SK-N-SH (cell line): ENCODE results near the gene LRRC39. TPM values are rescaled to one million over a fixed set of nuclear protein-coding genes. Genes with fewer than 3 reads are reported as not detected.
A peak's percentile ranks its signal among the peaks of the same experiment; 100 is the strongest.

ENCODE experiments used
- CTCF ChIA-PET: fragments of 300-600, 350-600 bp; formaldehyde crosslinking; extraction: SDS; loops from one replicate; lab custom pipeline; 2021; lab: Yijun Ruan, JAX
- POLR2A ChIA-PET: fragments of 350-600 bp; sonication (Branson Sonifier 250); formaldehyde crosslinking; extraction: SDS; loops from one replicate; lab custom pipeline; 2020; ENCODE audit warnings: antibody characterized with exemption, inconsistent platforms; lab: Yijun Ruan, JAX
- DNase-seq: peaks from one replicate; pipeline ENCODE4 v3.0.0; 2012
- H2AFZ ChIP-seq: fragments of 200-600 bp; sonication (generic); 2 replicates; pipeline ENCODE4 v1.8.1; 2016; ENCODE audit warnings: antibody characterized with exemption, mild to moderate bottlenecking, low read depth
- H3F3A ChIP-seq: fragments of 200-600 bp; sonication (generic); replicated peaks from 2 replicates; pipeline ENCODE3; 2016; ENCODE audit warnings: antibody characterized with exemption, mild to moderate bottlenecking; ENCODE audit not compliant: insufficient read depth
- H3K27ac ChIP-seq, 2 experiments: fragments of 200-500 bp in 1 of 2; fragments of 200-600 bp in 1 of 2; sonication (Bioruptor generic) in 1 of 2; sonication (generic), shearing (Covaris generic) in 1 of 2; 2 replicates each; pipeline versions ENCODE4 v1.5.1 to v1.6.1; 2014 to 2016; ENCODE audit warnings: low read depth in 2 of 2, inconsistent platforms in 1 of 2, low read length in 1 of 2, mild to moderate bottlenecking in 1 of 2, mixed read lengths in 1 of 2
- H3K27me3 ChIP-seq: fragments of 200-600 bp; sonication (generic), shearing (Covaris generic); 2 replicates; pipeline ENCODE4 v1.6.1; 2016; ENCODE audit warnings: mixed run types; ENCODE audit not compliant: insufficient read depth
- H3K36me3 ChIP-seq, 2 experiments: fragments of 200-500 bp in 1 of 2; fragments of 200-600 bp in 1 of 2; sonication (Bioruptor generic) in 1 of 2; sonication (generic) in 1 of 2; replicated peaks in 1 of 2; 2 replicates each; pipeline versions ENCODE3 to v1.5.1; 2014 to 2016; ENCODE audit warnings: low read length in 1 of 2, mild to moderate bottlenecking in 1 of 2; ENCODE audit not compliant: insufficient read depth in 2 of 2, control insufficient read depth in 1 of 2
- H3K4me1 ChIP-seq, 2 experiments: fragments of 200-500 bp in 1 of 2; fragments of 200-600 bp in 1 of 2; sonication (Bioruptor generic) in 1 of 2; sonication (generic), shearing (Covaris generic) in 1 of 2; 2 replicates each; pipeline versions ENCODE4 v1.5.1 to v1.6.1; 2014 to 2016; ENCODE audit warnings: low read depth in 1 of 2, low read length in 1 of 2, mixed run types in 1 of 2; ENCODE audit not compliant: insufficient read depth in 2 of 2, control insufficient read depth in 1 of 2
- H3K4me2 ChIP-seq: fragments of 200-600 bp; sonication (generic), shearing (Covaris generic); 2 replicates; pipeline ENCODE4 v1.6.1; 2017; ENCODE audit warnings: mixed run types
- H3K4me3 ChIP-seq, 2 experiments: fragments of 200-500 bp in 1 of 2; fragments of 200-600 bp in 1 of 2; sonication (Bioruptor generic) in 1 of 2; sonication (generic), shearing (Covaris generic) in 1 of 2; 2 replicates each; pipeline versions ENCODE4 v1.5.1 to v1.8.1; 2014 to 2016; ENCODE audit warnings: low read depth in 2 of 2, inconsistent platforms in 1 of 2, low read length in 1 of 2, mild to moderate bottlenecking in 1 of 2, mixed read lengths in 1 of 2, moderate library complexity in 1 of 2
- H3K79me2 ChIP-seq: fragments of 200-600 bp; sonication (generic); 2 replicates; pipeline ENCODE4 v1.8.1; 2017; ENCODE audit warnings: mild to moderate bottlenecking; ENCODE audit not compliant: insufficient read depth
- H3K9ac ChIP-seq: fragments of 200-600 bp; sonication (generic); 2 replicates; pipeline ENCODE4 v1.6.1; 2017; ENCODE audit warnings: mixed run types
- H3K9me2 ChIP-seq: fragments of 200-600 bp; sonication (generic); 2 replicates; pipeline ENCODE4 v1.6.1; 2017; ENCODE audit warnings: mixed run types
- H3K9me3 ChIP-seq: fragments of 200-600 bp; sonication (generic); 2 replicates; pipeline ENCODE4 v1.6.1; 2017; ENCODE audit warnings: mixed run types, mild to moderate bottlenecking, moderate library complexity
- H4K20me1 ChIP-seq: fragments of 200-600 bp; sonication (generic); 2 replicates; pipeline ENCODE4 v1.6.1; 2017; ENCODE audit warnings: mild to moderate bottlenecking, mixed run types; ENCODE audit not compliant: insufficient read depth
- ELF1 ChIP-seq: IDR thresholded peaks from 2 replicates; pipeline ENCODE4 v1.4.0; 2012
- EP300 ChIP-seq, 2 experiments: IDR thresholded peaks; 2 replicates each; pipeline versions ENCODE4 v1.4.0 to v1.6.1; 2012; ENCODE audit warnings: borderline replicate concordance in 1 of 2, low read depth in 1 of 2, low read length in 1 of 2
- FOSL2 ChIP-seq: IDR thresholded peaks from 2 replicates; pipeline ENCODE4 v1.4.0; 2012; ENCODE audit warnings: low read depth, mild to moderate bottlenecking, moderate library complexity, borderline replicate concordance
- FOXJ3 ChIP-seq: sonication (generic); formaldehyde crosslinking; IDR thresholded peaks from 2 replicates; pipeline ENCODE4 v1.5.1; 2020; ENCODE audit warnings: mild to moderate bottlenecking, missing genetic modification reagents
- FOXM1 ChIP-seq: IDR thresholded peaks from 2 replicates; pipeline ENCODE4 v1.4.0; 2012; ENCODE audit warnings: low read depth, mild to moderate bottlenecking
- GABPA ChIP-seq: IDR thresholded peaks from 2 replicates; pipeline ENCODE4 v1.4.0; 2012; ENCODE audit warnings: low read depth, mild to moderate bottlenecking
- JUND ChIP-seq: IDR thresholded peaks from 2 replicates; pipeline ENCODE4 v1.4.0; 2012
- MEF2A ChIP-seq: IDR thresholded peaks from 2 replicates; pipeline ENCODE4 v1.4.0; 2012; ENCODE audit warnings: low read depth, borderline replicate concordance
- RCOR1 ChIP-seq: fragments of 150-350 bp; IDR thresholded peaks from 2 replicates; pipeline ENCODE4 v1.6.1; 2017; ENCODE audit warnings: antibody characterized with exemption, low read length
- RXRA ChIP-seq: IDR thresholded peaks from 2 replicates; pipeline ENCODE4 v1.4.0; 2012; ENCODE audit warnings: low read depth, mild to moderate bottlenecking, borderline replicate concordance
- SIN3A ChIP-seq: IDR thresholded peaks from 2 replicates; pipeline ENCODE4 v1.6.1; 2012; ENCODE audit warnings: low read depth, mild to moderate bottlenecking, low read length, moderate library complexity, borderline replicate concordance
- WGBS: methylation state at CpG from one replicate; pipeline ENCODE4 v1.1.6; 2017; ENCODE audit warnings: low lambda C conversion rate; 5-methylcytosine and 5-hydroxymethylcytosine counted together
- polyA plus RNA-seq, 3 experiments: library from polyadenylated mRNA; depleted of rRNA; stranded (reverse); fragments of >200 nt; gene quantifications; 2 replicates each; pipeline ENCODE4 v1.2.3, GENCODE V29; 2012
- TF ChIP-seq, protein P1 (sequence below): IDR thresholded peaks from 2 replicates; pipeline ENCODE4 v1.6.1; 2012; ENCODE audit warnings: mild to moderate bottlenecking, low read depth, low read length, moderate library complexity
- TF ChIP-seq, protein P2 (sequence below): fragments of 200-600 bp; sonication (generic); IDR thresholded peaks from 2 replicates; pipeline ENCODE4 v1.6.1; 2017; ENCODE audit warnings: antibody characterized with exemption, mild to moderate bottlenecking, moderate library complexity
- TF ChIP-seq, protein P3 (sequence below): IDR thresholded peaks from 2 replicates; pipeline ENCODE4 v1.4.0; 2012; ENCODE audit warnings: low read depth, borderline replicate concordance
- TF ChIP-seq, protein P4 (sequence below): fragments of 150-350 bp; IDR thresholded peaks from 2 replicates; pipeline ENCODE4 v1.6.1; 2017; ENCODE audit warnings: antibody characterized with exemption, low read length, low read depth, borderline replicate concordance

Gene LRRC39
- polyA plus RNA-seq, 1 of the 3 experiments (the other 2 are of a cell fraction) = 1.6 TPM

GRCh38 chr1:100164702-100165101 lies 13.4 kb downstream of the LRRC39 start:
- WGBS = 80% methylated on average over 5 of the region's 5 CpGs
- TF ChIP-seq FOSL2 (no peak), SIN3A (no peak), RXRA (no peak), EP300 (IDR thresholded peaks at IDR 0.05; ENCODE audit: borderline replicate concordance in 1 of 2, low read depth in 1 of 2, low read length in 1 of 2) (no peak), ELF1 (no peak), JUND (no peak), RCOR1 (no peak), MEF2A (no peak)
- TF ChIP-seq, protein P1, sequence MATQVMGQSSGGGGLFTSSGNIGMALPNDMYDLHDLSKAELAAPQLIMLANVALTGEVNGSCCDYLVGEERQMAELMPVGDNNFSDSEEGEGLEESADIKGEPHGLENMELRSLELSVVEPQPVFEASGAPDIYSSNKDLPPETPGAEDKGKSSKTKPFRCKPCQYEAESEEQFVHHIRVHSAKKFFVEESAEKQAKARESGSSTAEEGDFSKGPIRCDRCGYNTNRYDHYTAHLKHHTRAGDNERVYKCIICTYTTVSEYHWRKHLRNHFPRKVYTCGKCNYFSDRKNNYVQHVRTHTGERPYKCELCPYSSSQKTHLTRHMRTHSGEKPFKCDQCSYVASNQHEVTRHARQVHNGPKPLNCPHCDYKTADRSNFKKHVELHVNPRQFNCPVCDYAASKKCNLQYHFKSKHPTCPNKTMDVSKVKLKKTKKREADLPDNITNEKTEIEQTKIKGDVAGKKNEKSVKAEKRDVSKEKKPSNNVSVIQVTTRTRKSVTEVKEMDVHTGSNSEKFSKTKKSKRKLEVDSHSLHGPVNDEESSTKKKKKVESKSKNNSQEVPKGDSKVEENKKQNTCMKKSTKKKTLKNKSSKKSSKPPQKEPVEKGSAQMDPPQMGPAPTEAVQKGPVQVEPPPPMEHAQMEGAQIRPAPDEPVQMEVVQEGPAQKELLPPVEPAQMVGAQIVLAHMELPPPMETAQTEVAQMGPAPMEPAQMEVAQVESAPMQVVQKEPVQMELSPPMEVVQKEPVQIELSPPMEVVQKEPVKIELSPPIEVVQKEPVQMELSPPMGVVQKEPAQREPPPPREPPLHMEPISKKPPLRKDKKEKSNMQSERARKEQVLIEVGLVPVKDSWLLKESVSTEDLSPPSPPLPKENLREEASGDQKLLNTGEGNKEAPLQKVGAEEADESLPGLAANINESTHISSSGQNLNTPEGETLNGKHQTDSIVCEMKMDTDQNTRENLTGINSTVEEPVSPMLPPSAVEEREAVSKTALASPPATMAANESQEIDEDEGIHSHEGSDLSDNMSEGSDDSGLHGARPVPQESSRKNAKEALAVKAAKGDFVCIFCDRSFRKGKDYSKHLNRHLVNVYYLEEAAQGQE = no peak
- H3K4me2 ChIP-seq = no peak overlapping the region

GRCh38 chr1:100164216-100164615 lies 13.8 kb downstream of the LRRC39 start:
- Histone ChIP-seq H4K20me1 (no peaks in the 10 kb centered on the region), H3K9ac (no peak overlapping the region)
- no peak for TF ChIP-seq FOSL2
- no peak for TF ChIP-seq RCOR1
- TF ChIP-seq, protein P2, sequence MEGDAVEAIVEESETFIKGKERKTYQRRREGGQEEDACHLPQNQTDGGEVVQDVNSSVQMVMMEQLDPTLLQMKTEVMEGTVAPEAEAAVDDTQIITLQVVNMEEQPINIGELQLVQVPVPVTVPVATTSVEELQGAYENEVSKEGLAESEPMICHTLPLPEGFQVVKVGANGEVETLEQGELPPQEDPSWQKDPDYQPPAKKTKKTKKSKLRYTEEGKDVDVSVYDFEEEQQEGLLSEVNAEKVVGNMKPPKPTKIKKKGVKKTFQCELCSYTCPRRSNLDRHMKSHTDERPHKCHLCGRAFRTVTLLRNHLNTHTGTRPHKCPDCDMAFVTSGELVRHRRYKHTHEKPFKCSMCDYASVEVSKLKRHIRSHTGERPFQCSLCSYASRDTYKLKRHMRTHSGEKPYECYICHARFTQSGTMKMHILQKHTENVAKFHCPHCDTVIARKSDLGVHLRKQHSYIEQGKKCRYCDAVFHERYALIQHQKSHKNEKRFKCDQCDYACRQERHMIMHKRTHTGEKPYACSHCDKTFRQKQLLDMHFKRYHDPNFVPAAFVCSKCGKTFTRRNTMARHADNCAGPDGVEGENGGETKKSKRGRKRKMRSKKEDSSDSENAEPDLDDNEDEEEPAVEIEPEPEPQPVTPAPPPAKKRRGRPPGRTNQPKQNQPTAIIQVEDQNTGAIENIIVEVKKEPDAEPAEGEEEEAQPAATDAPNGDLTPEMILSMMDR = no peak
- TF ChIP-seq FOXM1 = no peak
- TF ChIP-seq JUND = no peak
- no peak for TF ChIP-seq MEF2A
- TF ChIP-seq, protein P3, sequence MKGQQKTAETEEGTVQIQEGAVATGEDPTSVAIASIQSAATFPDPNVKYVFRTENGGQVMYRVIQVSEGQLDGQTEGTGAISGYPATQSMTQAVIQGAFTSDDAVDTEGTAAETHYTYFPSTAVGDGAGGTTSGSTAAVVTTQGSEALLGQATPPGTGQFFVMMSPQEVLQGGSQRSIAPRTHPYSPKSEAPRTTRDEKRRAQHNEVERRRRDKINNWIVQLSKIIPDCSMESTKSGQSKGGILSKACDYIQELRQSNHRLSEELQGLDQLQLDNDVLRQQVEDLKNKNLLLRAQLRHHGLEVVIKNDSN = no peak
- TF ChIP-seq, protein P4, sequence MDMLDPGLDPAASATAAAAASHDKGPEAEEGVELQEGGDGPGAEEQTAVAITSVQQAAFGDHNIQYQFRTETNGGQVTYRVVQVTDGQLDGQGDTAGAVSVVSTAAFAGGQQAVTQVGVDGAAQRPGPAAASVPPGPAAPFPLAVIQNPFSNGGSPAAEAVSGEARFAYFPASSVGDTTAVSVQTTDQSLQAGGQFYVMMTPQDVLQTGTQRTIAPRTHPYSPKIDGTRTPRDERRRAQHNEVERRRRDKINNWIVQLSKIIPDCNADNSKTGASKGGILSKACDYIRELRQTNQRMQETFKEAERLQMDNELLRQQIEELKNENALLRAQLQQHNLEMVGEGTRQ = no peak
- no peak for TF ChIP-seq FOXJ3 (CRISPR knock-in tag)
- TF ChIP-seq GABPA = no peak
- TF ChIP-seq, all 33 proteins: peak for 0
- H3K27me3 ChIP-seq = no peaks in the 10 kb centered on the region
- DNase-seq = no peak
- no peaks in the 10 kb centered on the region for H3K9me3 ChIP-seq
- no peak overlapping the region for H3K4me3 ChIP-seq
- no peak overlapping the region for H3K4me2 ChIP-seq
- H3K27ac ChIP-seq = no peak overlapping the region
- no peaks in the 10 kb centered on the region for H3K9me2 ChIP-seq
- H2AFZ ChIP-seq = peak overlapping the region; percentile 49; the same call in 1 of the 2 replicates
- no peaks in the 10 kb centered on the region for H3K36me3 ChIP-seq
- 75% methylated on average over 2 of the region's 2 CpGs for WGBS
- H3K4me1 ChIP-seq = no peaks in the 10 kb centered on the region
- POLR2A ChIA-PET = no interaction called here
- CTCF ChIA-PET = interaction anchor here (1.1 to 2.2 kb wide), 3 partner anchors 8 to 252 kb away, joined by 3 to 5 read pairs (median 3); partner anchors contain the start of gene LRRC39
- H3K79me2 ChIP-seq = no peaks in the 10 kb centered on the region
- no peaks in the 10 kb centered on the region for H3F3A ChIP-seq

More at GRCh38 chr1:100164702-100165101, 13.4 kb downstream of the LRRC39 start:
- no peaks in the 10 kb centered on the region for H3K9me3 ChIP-seq
- no peak for DNase-seq
- ChIA-PET CTCF (interaction anchor here (1.1 to 2.2 kb wide), 3 partner anchors 8 to 252 kb away, joined by 3 to 5 read pairs (median 3); partner anchors contain the start of gene LRRC39), POLR2A (no interaction called here)
- H3K27ac ChIP-seq = no peak overlapping the region
- no peaks in the 10 kb centered on the region for H3K27me3 ChIP-seq
- no peaks in the 10 kb centered on the region for H3K36me3 ChIP-seq
- no peak overlapping the region for H3K4me3 ChIP-seq
- H4K20me1 ChIP-seq = no peaks in the 10 kb centered on the region
- no peaks in the 10 kb centered on the region for H3F3A ChIP-seq
- H3K9ac ChIP-seq = no peak overlapping the region
- no peaks in the 10 kb centered on the region for H3K4me1 ChIP-seq
- H3K9me2 ChIP-seq = no peaks in the 10 kb centered on the region
- H3K79me2 ChIP-seq = no peaks in the 10 kb centered on the region
- H2AFZ ChIP-seq = no peak overlapping the region
